Brain microvascular endothelial cell (primary cell): ENCODE results near the gene PYGO2.
A peak's percentile ranks its signal among the peaks of the same experiment; 100 is the strongest.

ENCODE experiments used
- DNase-seq: peaks from one replicate; pipeline ENCODE4 v3.0.0-alpha.2; 2020
- H3K27ac ChIP-seq: fragments of 250-450 bp; sonication (Bioruptor Pico); 2 replicates; pipeline ENCODE4 v1.5.1; 2020; ENCODE audit warnings: mild to moderate bottlenecking, moderate library complexity
- H3K27me3 ChIP-seq: fragments of 250-450 bp; sonication (Bioruptor Pico); replicated peaks from 2 replicates; pipeline ENCODE4 v1.5.1; 2020; ENCODE audit warnings: mild to moderate bottlenecking
- H3K36me3 ChIP-seq: fragments of 250-450 bp; sonication (Bioruptor Pico); replicated peaks from 2 replicates; pipeline ENCODE4 v1.5.1; 2020; ENCODE audit warnings: mild to moderate bottlenecking
- H3K4me3 ChIP-seq: 2 replicates; pipeline ENCODE4 v1.5.1; 2011; ENCODE audit warnings: low read depth, mild to moderate bottlenecking, control low read depth, low read length, moderate library complexity
- CTCF ChIP-seq: IDR thresholded peaks from 2 replicates; pipeline ENCODE4 v1.5.1; 2011; ENCODE audit warnings: low read depth, mild to moderate bottlenecking, moderate library complexity, low read length, control low read depth, inconsistent platforms; ENCODE audit errors: missing control alignments
- in situ Hi-C: cut with HindIII; loops from 2 replicates; pipeline ENCODE4 v1.10.0; 2017; ENCODE audit warnings: low sequenced_read_pairs, low pct_ligation_motif_present

PYGO2 gene

GRCh38 chr1:154971341-154971998 is 9.9 kb upstream of the PYGO2 start:
- peaks cover 20% of the 10 kb centered on the region for H3K36me3 ChIP-seq
- peak overlapping the region; percentile 74 for H3K4me3 ChIP-seq
- DNase-seq, result peak; percentile 56
- no peak for TF ChIP-seq CTCF
- in situ Hi-C loops, result no loop called here
- H3K27ac ChIP-seq, result peak overlapping the region; percentile 96
- no peaks in the 10 kb centered on the region for H3K27me3 ChIP-seq

- Histone ChIP-seq H3K36me3 (peaks cover 27% of the 10 kb centered on the region), H3K27ac (peak within 1 kb of the TSS; percentile 96), H3K4me3 (peak within 1 kb of the TSS; percentile 74), H3K27me3 (no peaks in the 10 kb centered on the region)
- TF ChIP-seq CTCF, result no peak
- in situ Hi-C loops, result no loop called here
- peak; percentile 88 for DNase-seq
These were observed 9.2 kb upstream of the PYGO2 start, which contains the start of gene SHC1 for GRCh38 chr1:154970631-154971340. SHC1 (minus strand) TSS chr1:154970747; CDS start chr1:154970526, 221 bp downstream.

- no peak for DNase-seq
- peak overlapping the region; percentile 96 for H3K27ac ChIP-seq
These were observed 8.4 kb upstream of the PYGO2 start for GRCh38 chr1:154969860-154970452.

GRCh38 chr1:154969246-154969645 is 7.7 kb upstream of the PYGO2 start:
- no peak overlapping the region for H3K27ac ChIP-seq
- peak overlapping the region; percentile 74 for H3K4me3 ChIP-seq
- H3K36me3 ChIP-seq, result peaks cover 42% of the 10 kb centered on the region
- in situ Hi-C loops, result no loop called here
- no peak for DNase-seq
- no peaks in the 10 kb centered on the region for H3K27me3 ChIP-seq
- TF ChIP-seq CTCF, result no peak

More at GRCh38 chr1:154969860-154970452, 8.4 kb upstream of the PYGO2 start:
- H3K36me3 ChIP-seq, result peaks cover 35% of the 10 kb centered on the region
- in situ Hi-C loops, result no loop called here
- no peak for TF ChIP-seq CTCF
- H3K27me3 ChIP-seq, result no peaks in the 10 kb centered on the region
- peak overlapping the region; percentile 74 for H3K4me3 ChIP-seq

GRCh38 chr1:154968731-154969130 is 7.1 kb upstream of the PYGO2 start:
- no peaks in the 10 kb centered on the region for H3K27me3 ChIP-seq
- in situ Hi-C loops, result no loop called here
- H3K27ac ChIP-seq, result no peak overlapping the region
- H3K36me3 ChIP-seq, result peaks cover 45% of the 10 kb centered on the region
- no peak for TF ChIP-seq CTCF
- DNase-seq, result no peak
- peak overlapping the region; percentile 74 for H3K4me3 ChIP-seq
